ENCODE results near the gene AATK. TPM values are rescaled to one million over a fixed set of nuclear protein-coding genes. Genes with fewer than 3 reads are reported as not detected.

AATK gene
- total RNA-seq, 4 donors from 2014 or later = 0.51 to 5.9 (median 3.0) TPM

GRCh38 chr17:81084680-81085419 lies 81.2 kb downstream of the AATK start:
- H3K36me3 ChIP-seq = no peaks in the 10 kb centered on the region
- no peak overlapping the region for H3K4me3 ChIP-seq
- H3K9me3 ChIP-seq = no peaks in the 10 kb centered on the region
- H3K4me1 ChIP-seq = no peaks in the 10 kb centered on the region
- intact Hi-C loops (cut with DNase I; ENCODE audit: low total_unique reads) = no loop called here
- H3K27me3 ChIP-seq = no peaks in the 10 kb centered on the region
- TF ChIP-seq POLR2A (IDR thresholded peaks at IDR 0.05) (no peak), CTCF (IDR thresholded peaks at IDR 0.05) (no peak)
- no peak for DNase-seq
- no peak overlapping the region for H3K27ac ChIP-seq

- TF ChIP-seq CTCF (IDR thresholded peaks at IDR 0.05) (no peak), POLR2A (IDR thresholded peaks at IDR 0.05) (no peak)
- Histone ChIP-seq H3K36me3 (no peaks in the 10 kb centered on the region), H3K27me3 (no peaks in the 10 kb centered on the region), H3K4me1 (no peaks in the 10 kb centered on the region), H3K4me3 (no peak overlapping the region), H3K9me3 (no peaks in the 10 kb centered on the region), H3K27ac (peak overlapping the region; percentile 39 to 43)
- intact Hi-C loops (cut with DNase I; ENCODE audit: low total_unique reads) = no loop called here
- DNase-seq = peak in 1 of 2 donors; percentile 43
Observed at GRCh38 chr17:81083125-81083765, 82.8 kb downstream of the AATK start.

GRCh38 chr17:81082177-81083073 lies 83.6 kb downstream of the AATK start:
- no peaks in the 10 kb centered on the region for H3K36me3 ChIP-seq
- DNase-seq = no peak
- H3K4me3 ChIP-seq = no peak overlapping the region
- no peaks in the 10 kb centered on the region for H3K27me3 ChIP-seq
- peak overlapping the region; percentile 18 to 43 for H3K27ac ChIP-seq
- no peaks in the 10 kb centered on the region for H3K9me3 ChIP-seq
- no peaks in the 10 kb centered on the region for H3K4me1 ChIP-seq
- TF ChIP-seq CTCF (IDR thresholded peaks at IDR 0.05) = no peak
- no peak for TF ChIP-seq POLR2A (IDR thresholded peaks at IDR 0.05)
- intact Hi-C loops (cut with DNase I; ENCODE audit: low total_unique reads) = no loop called here

GRCh38 chr17:81081222-81082176 lies 84.5 kb downstream of the AATK start:
- no peaks in the 10 kb centered on the region for H3K36me3 ChIP-seq
- no peaks in the 10 kb centered on the region for H3K27me3 ChIP-seq
- TF ChIP-seq POLR2A (IDR thresholded peaks at IDR 0.05) (no peak), CTCF (IDR thresholded peaks at IDR 0.05) (no peak)
- H3K27ac ChIP-seq = no peak overlapping the region
- H3K4me3 ChIP-seq = no peak overlapping the region
- no peaks in the 10 kb centered on the region for H3K9me3 ChIP-seq
- intact Hi-C loops (cut with DNase I; ENCODE audit: low total_unique reads) = no loop called here
- H3K4me1 ChIP-seq = no peaks in the 10 kb centered on the region
- DNase-seq = no peak
